ENCODE measurements around the gene TLE6.
"Not testable (repeated sequence)": the region's sequence is repeated elsewhere in the genome, so short reads cannot be mapped to it uniquely, and the experiment has no call there.

The TLE6 gene

DNA sequence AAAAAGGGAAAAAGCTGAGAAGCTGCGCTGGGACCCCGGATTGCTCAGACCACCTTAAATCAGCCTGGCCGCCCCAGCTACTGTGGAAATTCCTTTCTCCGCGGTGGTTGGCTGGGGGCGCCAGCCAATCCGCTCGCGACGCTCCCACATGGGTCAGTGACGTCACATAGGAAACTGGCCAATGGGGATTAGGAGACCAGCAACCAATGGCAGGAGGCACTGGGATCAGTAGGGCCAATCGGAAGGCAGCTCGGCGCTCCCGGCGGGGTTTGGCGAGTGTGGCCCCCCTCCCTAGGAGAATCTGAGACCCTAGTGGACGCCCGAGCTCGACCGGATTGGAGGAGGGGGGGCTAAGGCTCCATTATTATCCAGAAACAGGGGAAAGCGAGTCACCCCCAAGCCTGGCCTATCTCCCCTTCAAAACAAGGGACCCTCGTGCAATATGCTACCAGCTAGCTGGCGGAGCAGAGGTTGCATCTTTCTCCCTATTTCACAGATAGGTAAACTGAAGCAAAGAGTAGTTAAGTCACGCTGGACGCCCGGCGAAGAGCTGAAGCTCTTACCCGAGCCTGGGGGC is 58.3 kb downstream of the TLE6 start:
- intact Hi-C loops (cut with DNase I; ENCODE audit: low total_unique reads): no loop called here
- peak in 1 of 2 experiments; percentile 34 for TF ChIP-seq CTCF (IDR thresholded peaks at IDR 0.05)
- peak; percentile 98 to 99 for DNase-seq
- H3K4me1 ChIP-seq: peaks cover 4 to 25% (median 20%) of the 10 kb centered on the region in 4 donors
- H3K36me3 ChIP-seq: no peaks in the 10 kb centered on the region
- peak overlapping the region; percentile 51 to 56 for H3K4me3 ChIP-seq
- H3K9me3 ChIP-seq: no peaks in the 10 kb centered on the region
- H3K27me3 ChIP-seq: peaks cover 0 to 38% of the 10 kb centered on the region in 2 donors
- H3K27ac ChIP-seq: peak overlapping the region; percentile 80 to 88

- H3K9me3 ChIP-seq: no peaks in the 10 kb centered on the region
- peak overlapping the region; percentile 80 to 88 for H3K27ac ChIP-seq
- intact Hi-C loops (cut with DNase I; ENCODE audit: low total_unique reads): no loop called here
- no peaks in the 10 kb centered on the region for H3K36me3 ChIP-seq
- peaks cover 4 to 25% (median 20%) of the 10 kb centered on the region in 4 donors for H3K4me1 ChIP-seq
- H3K4me3 ChIP-seq: peak overlapping the region; percentile 51 to 56
- peaks cover 0 to 36% of the 10 kb centered on the region in 2 donors for H3K27me3 ChIP-seq
- TF ChIP-seq CTCF (IDR thresholded peaks at IDR 0.05): no peak
- peak; percentile 91 to 96 for DNase-seq
Observed at GRCh38 chr19:3036119-3036976, 59.0 kb downstream of the TLE6 start.

DNA sequence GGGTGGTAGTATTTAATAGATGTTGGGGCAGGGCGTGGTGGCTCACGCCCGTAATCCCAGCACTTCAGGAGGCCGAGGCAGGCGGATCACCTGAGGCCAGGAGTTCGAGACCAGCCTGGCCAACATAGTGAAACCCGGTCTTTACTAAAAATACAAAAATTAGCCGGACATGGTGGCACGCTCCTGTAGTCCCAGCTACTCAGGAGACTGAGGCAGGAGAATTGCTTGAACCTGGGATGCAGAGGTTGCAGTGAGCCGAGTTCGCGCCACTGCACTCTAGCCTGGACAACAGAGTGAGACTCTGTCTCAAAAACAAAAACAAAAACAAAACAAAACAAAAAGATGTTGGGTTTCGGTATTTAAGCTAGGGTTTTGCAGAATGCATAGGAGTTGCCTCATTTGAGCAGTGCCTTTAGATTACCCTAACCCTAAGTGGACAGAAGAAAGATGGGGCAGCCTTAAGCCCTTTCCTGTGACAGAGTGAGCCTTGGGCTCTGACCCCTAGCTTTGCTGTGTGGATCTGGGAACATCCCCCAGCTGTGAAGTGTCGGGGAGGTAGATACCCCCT is 59.7 kb downstream of the TLE6 start:
- Histone ChIP-seq H3K27ac (peak overlapping the region; percentile 80 to 88), H3K4me1 (peaks cover 4 to 30% (median 20%) of the 10 kb centered on the region in 4 donors), H3K27me3 (peaks cover 0 to 36% of the 10 kb centered on the region in 2 donors)
- H3K36me3 ChIP-seq; H3K9me3 ChIP-seq; H3K4me3 ChIP-seq; intact Hi-C loops (cut with DNase I; ENCODE audit: low total_unique reads); DNase-seq: not testable (repeated sequence)

GRCh38 chr19:3038214-3038613 is 60.9 kb downstream of the TLE6 start:
- H3K4me3 ChIP-seq: no peak overlapping the region
- H3K9me3 ChIP-seq: no peaks in the 10 kb centered on the region
- peaks cover 0 to 36% of the 10 kb centered on the region in 2 donors for H3K27me3 ChIP-seq
- no peaks in the 10 kb centered on the region for H3K36me3 ChIP-seq
- no peak for DNase-seq
- intact Hi-C loops (cut with DNase I; ENCODE audit: low total_unique reads): no loop called here
- peaks cover 4 to 35% (median 22%) of the 10 kb centered on the region in 4 donors for H3K4me1 ChIP-seq
- H3K27ac ChIP-seq: no peak overlapping the region
- no peak for TF ChIP-seq CTCF (IDR thresholded peaks at IDR 0.05)

DNA sequence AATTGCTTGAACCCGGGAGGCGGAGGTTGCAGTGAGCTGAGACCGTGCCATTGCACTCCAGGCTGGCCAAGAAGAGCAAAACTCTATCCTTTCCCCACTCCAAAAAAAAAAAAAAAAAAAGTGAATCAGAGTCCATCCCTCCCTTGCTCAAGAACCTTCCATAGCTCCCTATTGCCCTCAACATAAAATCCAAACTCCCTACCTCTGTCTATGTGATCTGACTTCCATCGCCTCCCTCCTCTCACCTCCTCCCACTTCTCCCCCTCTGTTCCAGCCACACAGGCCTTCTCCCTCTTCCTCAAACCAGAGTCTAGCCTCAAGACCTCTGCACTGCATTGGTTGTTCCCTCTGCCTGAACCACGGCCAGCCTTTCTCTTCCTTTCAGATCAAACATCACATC is 61.8 kb downstream of the TLE6 start:
- no peak overlapping the region for H3K4me3 ChIP-seq

More for the DNA sequence above, 61.8 kb downstream of the TLE6 start:
- no peaks in the 10 kb centered on the region for H3K9me3 ChIP-seq
- no peak overlapping the region for H3K27ac ChIP-seq
- no peak for TF ChIP-seq CTCF (IDR thresholded peaks at IDR 0.05)
- peaks cover 0 to 31% of the 10 kb centered on the region in 2 donors for H3K27me3 ChIP-seq
- no peaks in the 10 kb centered on the region for H3K36me3 ChIP-seq
- intact Hi-C loops (cut with DNase I; ENCODE audit: low total_unique reads): no loop called here
- no peak for DNase-seq
- H3K4me1 ChIP-seq: peaks cover 4 to 30% (median 22%) of the 10 kb centered on the region in 4 donors
